ENCODE measurements around the gene CCRL2.

GRCh38 chr3:46416125-46416810 lies 9.2 kb downstream of the CCRL2 start:
- TF ChIP-seq CTCF (IDR thresholded peaks at IDR 0.05) (no peak), EP300 (IDR thresholded peaks at IDR 0.05) (no peak)
